ENCODE measurements around the gene ST8SIA4.

ST8SIA4 gene

GRCh38 chr5:100775533-100775855 is 127.6 kb downstream of the ST8SIA4 start:
- DNase-seq, result no peak

- no peak for DNase-seq
Observed at GRCh38 chr5:100772548-100772947, 130.5 kb downstream of the ST8SIA4 start.

GRCh38 chr5:100772006-100772405 is 131.1 kb downstream of the ST8SIA4 start:
- DNase-seq, result no peak

GRCh38 chr5:100771181-100771580 is 131.9 kb downstream of the ST8SIA4 start:
- DNase-seq, result no peak

- DNase-seq, result no peak
Observed at GRCh38 chr5:100768221-100768620, 134.9 kb downstream of the ST8SIA4 start.

- DNase-seq, result no peak
Observed at GRCh38 chr5:100762995-100763394, 140.1 kb downstream of the ST8SIA4 start.

GRCh38 chr5:100762108-100762507 is 141.0 kb downstream of the ST8SIA4 start:
- DNase-seq, result no peak

- no peak for DNase-seq
Observed at GRCh38 chr5:100761192-100761591, 141.9 kb downstream of the ST8SIA4 start.

- no peak for DNase-seq
Observed at GRCh38 chr5:100760688-100761087, 142.4 kb downstream of the ST8SIA4 start.

GRCh38 chr5:100758780-100759179 is 144.3 kb downstream of the ST8SIA4 start:
- DNase-seq, result no peak

- DNase-seq, result no peak
Observed at GRCh38 chr5:100758306-100758705, 144.8 kb downstream of the ST8SIA4 start.

GRCh38 chr5:100757618-100758017 is 145.5 kb downstream of the ST8SIA4 start:
- no peak for DNase-seq
